ENCODE results near the gene NME7.
A peak's percentile ranks its signal among the peaks of the same experiment; 100 is the strongest.
"Not testable (repeated sequence)": the region's sequence is repeated elsewhere in the genome, so short reads cannot be mapped to it uniquely, and the experiment has no call there.

The NME7 gene

DNA sequence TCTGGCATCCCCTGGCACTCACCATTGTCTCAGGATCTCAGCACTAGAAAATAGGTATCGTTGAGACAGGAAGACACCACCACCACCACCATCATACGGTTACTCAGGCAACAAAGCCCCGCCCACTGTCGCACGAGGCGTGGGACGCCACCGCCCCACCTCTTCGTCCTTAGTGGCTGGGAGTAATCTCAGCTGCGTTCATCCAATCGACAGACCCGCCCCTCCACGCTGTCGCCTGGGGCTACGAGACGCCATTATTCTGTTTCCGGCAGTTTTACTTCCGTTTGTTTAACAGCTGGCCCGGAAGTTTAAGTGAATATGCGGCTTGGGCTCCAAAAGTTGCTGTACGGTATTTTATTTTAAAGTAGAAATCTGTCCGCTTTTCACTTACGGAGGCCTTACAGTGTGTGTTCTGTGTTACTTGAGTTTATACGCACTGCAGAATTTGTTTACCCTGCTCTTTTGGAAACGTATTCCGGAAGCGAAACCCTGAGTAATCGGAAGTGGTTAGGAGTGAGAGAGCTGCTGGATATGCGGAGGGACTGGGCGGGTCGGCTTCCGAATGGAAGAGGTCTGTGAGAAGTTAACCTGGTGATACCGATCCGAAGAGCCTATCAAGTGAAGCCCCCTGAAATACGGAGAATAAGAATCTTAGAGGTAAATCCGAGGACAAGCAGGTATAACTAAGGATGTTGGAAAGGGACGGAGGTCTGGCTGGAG lies at the start of gene NME7, which contains the start of gene BLZF1:
NME7 (minus strand) TSS at position 112 of the 720 bp plus-strand sequence; CDS start at position 25, 87 bp downstream.
BLZF1 (plus strand) TSS at position 510 of the 720 bp plus-strand sequence. CDS start 1,328 bp downstream, outside the sequence.
- H3K79me2 ChIP-seq (ENCODE audit: low read length), result peaks cover 9% of the 10 kb centered on the region

DNA sequence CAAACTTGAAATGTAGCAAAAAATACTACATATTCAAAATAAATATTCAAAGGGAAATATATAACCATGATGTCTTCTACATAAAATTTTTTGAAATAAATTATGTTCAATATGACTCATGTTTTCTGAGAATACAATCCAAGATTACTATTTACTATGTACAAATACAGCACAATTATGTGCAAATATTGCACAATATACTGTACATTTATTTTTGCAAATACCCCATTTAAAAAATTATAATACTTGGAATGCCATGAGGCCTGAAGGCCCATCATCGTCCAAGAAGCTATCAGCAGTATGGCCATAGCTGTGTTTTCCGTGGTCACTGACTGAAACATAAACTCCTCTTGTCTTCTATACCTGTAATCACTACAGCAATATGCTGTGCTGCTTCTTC lies 47.4 kb upstream of the NME7 start:
- Histone ChIP-seq H3K4me1 (ENCODE audit: low read length) (no peaks in the 10 kb centered on the region), H3K9me3 (ENCODE audit: insufficient read depth, low read length) (no peaks in the 10 kb centered on the region), H3K4me2 (ENCODE audit: low read length) (no peak overlapping the region), H3K27ac (ENCODE audit: low read length) (no peak overlapping the region), H3K4me3 (ENCODE audit: low read length) (no peak overlapping the region), H3K27me3 (ENCODE audit: low read depth, low read length) (no peaks in the 10 kb centered on the region), H3K79me2 (ENCODE audit: low read length) (no peaks in the 10 kb centered on the region), H3K9ac (ENCODE audit: low read length) (no peak overlapping the region), H4K20me1 (ENCODE audit: insufficient read depth, low read length) (no peaks in the 10 kb centered on the region), H2AFZ (ENCODE audit: low read depth, low read length) (no peak overlapping the region), H3K36me3 (replicated peaks; ENCODE audit: low read depth, low read length) (no peaks in the 10 kb centered on the region)
- TF ChIP-seq CTCF (IDR thresholded peaks at IDR 0.05; ENCODE audit: low read depth, low read length) (no peak), EZH2phosphoT487 (IDR thresholded peaks at IDR 0.05; ENCODE audit: low read depth) (no peak)

More for the DNA sequence above, at the start of gene NME7, which contains the start of gene BLZF1:
- Histone ChIP-seq H3K4me2 (ENCODE audit: low read length) (peak within 1 kb of the TSS; percentile 91), H3K9ac (ENCODE audit: low read length) (peak within 1 kb of the TSS; percentile 75), H4K20me1 (ENCODE audit: insufficient read depth, low read length) (no peaks in the 10 kb centered on the region), H3K4me3 (ENCODE audit: low read length) (peak within 1 kb of the TSS; percentile 84), H3K36me3 (replicated peaks; ENCODE audit: low read depth, low read length) (peaks cover 20% of the 10 kb centered on the region), H3K27me3 (ENCODE audit: low read depth, low read length) (no peaks in the 10 kb centered on the region), H3K9me3 (ENCODE audit: insufficient read depth, low read length) (peaks cover 4% of the 10 kb centered on the region; the same call in 1 of the 2 replicates), H3K27ac (ENCODE audit: low read length) (peak within 1 kb of the TSS; percentile 77), H3K4me1 (ENCODE audit: low read length) (peaks cover 32% of the 10 kb centered on the region), H2AFZ (ENCODE audit: low read depth, low read length) (peak within 1 kb of the TSS; percentile 97)
- no peak for TF ChIP-seq EZH2phosphoT487 (IDR thresholded peaks at IDR 0.05; ENCODE audit: low read depth)
- TF ChIP-seq CTCF (IDR thresholded peaks at IDR 0.05; ENCODE audit: low read depth, low read length), result no peak

DNA sequence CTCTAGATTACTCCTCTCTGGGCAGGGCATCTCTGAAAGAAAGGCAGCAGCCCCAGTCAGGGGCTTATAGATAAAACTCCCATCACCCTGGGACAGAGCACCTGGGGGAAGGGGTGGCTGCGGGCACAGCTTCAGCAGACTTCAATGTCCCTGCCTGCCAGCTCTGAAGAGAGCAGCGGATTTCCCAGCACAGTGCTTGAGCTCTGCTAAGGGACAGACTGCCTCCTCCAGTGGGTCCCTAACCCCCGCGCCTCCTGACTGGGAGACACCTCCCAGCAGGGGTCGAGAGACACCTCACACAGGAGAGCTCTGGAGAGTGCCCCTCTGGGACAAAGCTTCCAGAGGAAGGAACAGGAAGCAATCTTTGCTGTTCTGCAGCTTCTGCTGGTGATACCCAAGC lies 40.7 kb upstream of the NME7 start:
- not testable (repeated sequence) for H3K79me2 ChIP-seq (ENCODE audit: low read length); H3K4me1 ChIP-seq (ENCODE audit: low read length); H3K9ac ChIP-seq (ENCODE audit: low read length); H3K9me3 ChIP-seq (ENCODE audit: insufficient read depth, low read length); H3K4me3 ChIP-seq (ENCODE audit: low read length); H2AFZ ChIP-seq (ENCODE audit: low read depth, low read length); H3K27ac ChIP-seq (ENCODE audit: low read length); H3K36me3 ChIP-seq (replicated peaks; ENCODE audit: low read depth, low read length); H3K27me3 ChIP-seq (ENCODE audit: low read depth, low read length); H3K4me2 ChIP-seq (ENCODE audit: low read length); H4K20me1 ChIP-seq (ENCODE audit: insufficient read depth, low read length)

DNA sequence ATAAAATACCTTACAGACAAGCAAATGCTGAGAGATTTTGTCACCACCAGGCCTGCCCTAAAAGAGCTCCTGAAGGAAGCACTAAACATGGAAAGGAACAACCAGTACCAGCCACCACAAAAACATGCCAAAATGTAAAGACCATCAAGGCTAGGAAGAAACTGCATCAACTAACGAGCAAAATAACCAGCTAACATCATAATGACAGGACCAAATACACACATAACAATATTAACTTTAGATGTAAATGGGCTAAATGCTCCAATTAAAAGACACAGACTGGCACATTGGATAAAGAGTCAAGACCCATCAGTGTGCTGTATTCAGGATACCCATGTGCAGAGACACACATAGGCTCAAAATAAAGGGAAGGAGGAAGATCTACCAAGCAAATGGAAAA lies 35.0 kb upstream of the NME7 start:
- H3K79me2 ChIP-seq (ENCODE audit: low read length); H2AFZ ChIP-seq (ENCODE audit: low read depth, low read length); H3K9ac ChIP-seq (ENCODE audit: low read length); H3K27ac ChIP-seq (ENCODE audit: low read length); H3K36me3 ChIP-seq (replicated peaks; ENCODE audit: low read depth, low read length); H3K27me3 ChIP-seq (ENCODE audit: low read depth, low read length); H3K9me3 ChIP-seq (ENCODE audit: insufficient read depth, low read length); H4K20me1 ChIP-seq (ENCODE audit: insufficient read depth, low read length); H3K4me2 ChIP-seq (ENCODE audit: low read length); H3K4me1 ChIP-seq (ENCODE audit: low read length); H3K4me3 ChIP-seq (ENCODE audit: low read length): not testable (repeated sequence)

DNA sequence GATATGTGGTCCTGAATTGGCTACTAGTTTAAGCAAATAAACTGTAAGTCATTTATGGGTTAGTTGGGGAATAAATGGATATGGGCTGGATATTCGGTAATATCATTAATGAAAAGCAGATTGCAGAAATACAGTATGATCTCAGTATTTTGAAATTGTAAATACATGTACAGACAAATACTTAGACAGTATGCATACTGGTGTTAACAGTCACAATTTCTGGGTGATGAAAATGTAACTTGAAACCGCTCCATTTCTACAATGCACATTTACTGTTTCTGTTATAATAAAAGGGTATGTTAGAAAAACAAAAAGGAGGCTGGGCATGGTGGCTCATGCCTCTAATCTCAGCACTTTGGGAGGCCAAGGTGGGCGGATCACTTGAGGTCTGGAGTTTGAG lies 28.4 kb upstream of the NME7 start:
- H3K9me3 ChIP-seq (ENCODE audit: insufficient read depth, low read length), result no peaks in the 10 kb centered on the region
- no peak overlapping the region for H3K4me2 ChIP-seq (ENCODE audit: low read length)
- no peak for TF ChIP-seq EZH2phosphoT487 (IDR thresholded peaks at IDR 0.05; ENCODE audit: low read depth)
- TF ChIP-seq CTCF (IDR thresholded peaks at IDR 0.05; ENCODE audit: low read depth, low read length), result no peak
- no peak overlapping the region for H2AFZ ChIP-seq (ENCODE audit: low read depth, low read length)
- no peak overlapping the region for H3K4me3 ChIP-seq (ENCODE audit: low read length)
- no peaks in the 10 kb centered on the region for H3K27me3 ChIP-seq (ENCODE audit: low read depth, low read length)
- H3K36me3 ChIP-seq (replicated peaks; ENCODE audit: low read depth, low read length), result peaks cover 5% of the 10 kb centered on the region
- no peaks in the 10 kb centered on the region for H3K79me2 ChIP-seq (ENCODE audit: low read length)
- no peak overlapping the region for H3K27ac ChIP-seq (ENCODE audit: low read length)
- H3K9ac ChIP-seq (ENCODE audit: low read length), result no peak overlapping the region
- H4K20me1 ChIP-seq (ENCODE audit: insufficient read depth, low read length), result no peaks in the 10 kb centered on the region
- H3K4me1 ChIP-seq (ENCODE audit: low read length), result no peaks in the 10 kb centered on the region

All from OCI-LY3 (cell line).